HG03432 (cell line): ENCODE data around the gene MISP3.

Experiments used
- ATAC-seq: cut with Tn5 transposase; IDR thresholded peaks from one replicate; pipeline ENCODE4 v1.9.1; 2021; ENCODE audit warnings: mild to moderate bottlenecking, moderate library complexity; ENCODE audit not compliant: unreplicated experiment

Gene MISP3

DNA sequence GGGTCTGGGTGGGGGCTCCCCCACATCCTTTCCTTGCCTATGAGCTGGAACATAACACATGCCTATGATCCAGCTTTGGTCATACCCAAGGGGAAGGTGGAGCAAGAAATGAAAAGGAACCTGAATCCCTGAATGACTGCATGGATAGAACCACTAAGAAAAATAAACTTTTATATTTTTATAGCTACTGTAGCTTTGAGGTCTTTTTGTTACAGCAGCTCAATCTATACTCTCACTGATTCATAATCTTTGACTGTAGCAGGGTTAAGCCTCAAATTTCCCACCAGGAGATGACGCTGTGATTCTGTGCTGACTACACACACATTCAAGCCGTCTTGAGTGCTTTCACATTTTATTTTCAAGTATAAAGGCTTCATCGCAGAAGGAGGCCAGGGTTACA lies 19.6 kb upstream of the MISP3 start:
- ATAC-seq: no peak

DNA sequence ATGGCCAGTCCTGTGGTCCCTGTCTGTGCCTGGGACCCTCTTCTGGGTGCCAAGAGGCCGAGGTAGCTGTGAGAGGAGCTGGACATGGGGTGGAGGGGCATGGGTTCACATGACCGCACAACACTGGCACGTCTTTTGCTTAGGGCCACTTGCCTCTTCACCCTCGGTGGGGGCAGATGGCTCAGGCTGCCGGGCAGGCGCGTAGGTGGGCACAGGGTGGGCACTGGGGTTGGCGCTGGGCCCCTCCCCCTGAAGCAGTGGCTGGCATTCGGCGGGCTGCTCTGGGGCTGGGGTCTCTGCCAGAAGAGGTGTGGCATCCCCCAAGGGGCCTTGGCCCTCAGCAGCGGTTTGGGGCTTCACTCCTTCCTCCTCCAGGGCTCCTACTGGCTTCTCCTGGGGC lies 19.1 kb upstream of the MISP3 start:
- ATAC-seq: no peak

DNA sequence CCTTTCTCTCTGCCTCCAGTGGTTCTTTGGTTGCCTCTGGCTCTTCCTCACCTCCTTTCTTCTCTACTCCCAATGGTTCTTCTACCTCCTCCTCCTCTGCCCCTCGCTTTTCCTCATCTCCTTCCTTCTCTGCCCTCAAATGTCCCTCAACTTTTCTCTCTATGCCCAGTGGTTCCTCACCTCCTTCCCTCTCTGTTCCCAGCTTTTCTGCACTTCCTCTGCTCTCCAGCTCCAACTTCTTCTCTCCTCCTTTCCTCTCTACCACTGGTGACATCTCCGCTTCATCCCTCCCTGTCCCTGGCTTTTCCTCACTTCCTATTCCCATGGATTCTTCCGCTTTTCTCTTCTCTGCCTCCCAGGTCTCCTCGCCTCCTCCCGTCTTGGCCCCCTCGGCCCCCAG lies 18.5 kb upstream of the MISP3 start:
- no peak for ATAC-seq

DNA sequence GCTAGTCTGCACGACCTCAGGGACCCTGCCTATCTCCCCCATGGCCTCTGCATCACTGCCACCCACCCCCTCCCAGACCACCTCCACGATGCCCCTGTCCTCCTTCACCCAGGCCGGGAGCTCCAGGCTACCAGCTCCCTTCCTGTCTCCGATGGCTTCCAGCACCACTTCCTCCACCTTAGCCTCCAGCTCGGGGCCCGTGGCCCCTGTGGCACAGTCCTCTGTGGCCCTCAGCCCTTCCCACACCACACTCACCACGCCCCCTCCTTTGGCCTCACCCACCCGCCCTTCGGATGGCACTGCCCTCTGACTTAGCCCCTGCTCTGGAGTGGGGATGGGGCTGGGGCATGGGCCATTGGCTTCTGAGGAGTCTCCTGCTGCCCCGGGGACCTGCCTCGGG lies 17.9 kb upstream of the MISP3 start:
- ATAC-seq: no peak

DNA sequence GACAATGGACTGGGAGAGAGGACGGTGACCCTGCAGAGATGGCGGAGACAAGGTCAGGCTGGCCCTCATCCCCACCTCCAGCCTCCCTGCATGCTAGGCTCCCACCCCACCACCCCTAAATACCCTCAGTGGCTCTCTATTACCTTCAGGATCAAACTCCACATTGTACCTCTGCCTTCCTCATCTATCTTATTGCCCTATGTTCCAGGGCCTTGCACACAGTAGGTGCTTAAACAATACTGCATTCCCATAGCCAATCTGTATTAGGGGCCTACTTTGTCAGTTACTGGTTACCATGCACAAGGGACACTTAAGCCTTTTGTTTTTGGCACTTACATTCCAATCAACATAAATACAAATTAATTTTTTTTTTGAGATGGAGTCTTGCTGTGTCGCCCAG lies 17.2 kb upstream of the MISP3 start:
- ATAC-seq: no peak

DNA sequence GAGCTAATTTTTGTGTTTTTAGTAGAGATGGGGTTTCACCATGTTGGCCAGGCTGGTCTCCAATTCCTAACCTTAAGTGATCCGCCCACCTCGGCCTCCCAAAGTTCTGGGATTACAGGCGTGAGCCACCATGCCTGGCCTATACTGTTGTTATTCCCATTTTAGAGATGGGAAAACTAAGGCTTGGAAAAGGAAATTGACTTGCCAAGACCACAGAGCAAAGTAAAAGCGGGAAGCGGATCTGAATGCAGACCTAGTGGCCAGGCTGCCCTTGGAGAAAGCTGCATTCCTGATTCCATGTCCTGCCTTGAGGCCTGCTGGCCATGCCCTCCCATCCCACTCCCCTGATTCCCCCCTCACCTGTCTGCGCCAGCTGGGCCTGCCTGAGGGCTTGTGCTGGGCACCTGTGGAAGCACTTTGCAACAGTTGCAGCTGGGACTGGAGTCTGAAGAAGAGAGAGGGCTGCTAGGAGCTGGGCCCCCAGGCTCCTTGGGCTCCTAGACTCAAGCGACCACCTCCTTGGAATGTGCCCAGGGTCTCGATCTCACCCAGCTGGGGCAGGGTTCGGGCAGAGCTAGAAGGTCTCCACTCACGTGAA lies 16.4 kb upstream of the MISP3 start:
- ATAC-seq: no peak

DNA sequence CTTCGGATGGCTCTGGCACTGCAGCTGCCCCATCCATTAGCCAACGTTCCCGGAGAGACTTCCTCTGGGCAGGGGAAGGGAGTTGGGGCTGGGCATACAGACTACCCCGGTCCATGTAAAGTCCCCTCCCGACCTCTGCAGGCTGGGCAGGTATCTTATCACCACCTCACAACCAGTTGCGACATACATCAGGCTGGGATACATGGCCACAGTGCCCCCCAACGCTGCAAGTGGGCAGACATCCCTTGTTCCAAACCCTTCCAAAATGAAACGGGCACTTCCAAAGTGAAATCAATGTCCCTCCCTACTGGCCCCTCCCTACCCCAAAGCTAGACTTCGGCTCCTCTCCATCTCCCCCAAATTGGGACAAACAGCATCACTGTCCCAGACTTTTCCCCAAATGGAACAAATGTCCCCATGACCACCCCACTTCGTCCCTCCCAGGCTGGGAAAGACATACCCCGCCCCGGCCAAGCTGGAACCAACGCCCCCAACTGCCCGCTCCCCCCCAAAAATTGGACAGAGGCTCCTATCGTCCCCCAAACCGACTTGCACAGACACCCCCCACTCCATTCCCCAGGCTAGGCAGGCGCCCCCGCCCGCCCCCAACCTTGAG lies 15.7 kb upstream of the MISP3 start:
- ATAC-seq: no peak

DNA sequence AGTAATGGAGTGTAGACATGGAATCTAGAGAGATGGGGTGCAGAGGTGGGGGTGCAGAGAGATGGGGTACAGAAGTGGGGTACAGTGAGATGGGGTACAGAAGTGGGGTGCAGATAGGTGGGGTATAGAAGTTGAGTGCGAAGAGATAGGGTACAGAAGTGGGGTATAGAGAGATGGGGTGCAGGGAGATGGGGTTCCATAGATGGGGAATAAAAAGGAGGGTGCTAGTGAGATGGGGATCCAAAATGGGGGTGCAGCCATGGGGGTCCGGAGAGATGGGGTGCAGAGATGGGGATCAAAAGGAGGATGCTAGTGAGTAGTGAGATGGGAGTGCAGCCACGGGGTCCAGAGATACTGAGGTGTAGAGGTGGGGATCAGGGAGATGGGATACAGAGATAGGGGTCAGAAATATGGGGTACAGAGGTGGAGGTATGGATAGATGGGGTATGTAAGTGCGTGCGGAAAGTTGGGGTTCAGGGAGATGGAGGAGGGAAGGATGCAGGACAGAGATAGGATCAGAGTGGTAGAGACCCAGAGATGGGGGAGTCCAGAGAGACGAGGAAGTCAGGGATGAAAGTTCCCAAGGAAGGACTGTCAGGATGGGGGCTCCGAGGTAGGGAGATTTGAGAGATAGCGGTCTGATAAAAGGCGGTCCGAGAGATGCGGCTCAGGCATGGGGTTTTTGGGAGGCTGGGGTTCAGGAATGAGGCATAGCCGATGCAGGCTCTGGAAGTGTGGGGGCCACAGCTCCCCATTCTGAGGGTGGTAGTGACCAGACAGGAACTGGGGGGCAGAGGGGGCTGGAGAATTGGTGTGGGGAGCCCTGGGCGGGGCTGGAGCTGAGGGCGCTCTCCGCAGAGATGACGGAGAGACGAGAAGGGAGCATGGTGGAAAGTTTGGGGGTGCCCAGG lies 14.1 kb upstream of the MISP3 start:
- no peak for ATAC-seq

DNA sequence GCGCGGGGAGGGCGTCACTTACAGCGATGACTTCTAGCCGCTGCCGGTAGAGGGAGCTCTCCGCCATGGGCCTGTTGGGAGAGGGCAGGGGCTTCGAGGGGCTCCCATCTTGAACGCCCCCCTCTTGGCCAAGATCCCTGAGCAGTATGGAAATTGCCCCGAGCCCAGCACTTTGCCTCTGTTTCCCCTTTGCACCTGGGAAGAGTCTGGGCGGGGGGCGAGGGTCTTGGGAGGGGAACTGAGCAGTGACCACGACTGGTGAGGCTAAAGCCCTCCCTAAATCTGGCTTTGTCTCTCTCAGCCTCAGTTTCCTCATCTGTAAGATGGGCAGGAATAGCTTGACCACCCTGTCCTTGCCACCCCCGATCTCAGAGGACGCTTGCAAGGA lies 13.5 kb upstream of the MISP3 start:
- ATAC-seq: no peak

DNA sequence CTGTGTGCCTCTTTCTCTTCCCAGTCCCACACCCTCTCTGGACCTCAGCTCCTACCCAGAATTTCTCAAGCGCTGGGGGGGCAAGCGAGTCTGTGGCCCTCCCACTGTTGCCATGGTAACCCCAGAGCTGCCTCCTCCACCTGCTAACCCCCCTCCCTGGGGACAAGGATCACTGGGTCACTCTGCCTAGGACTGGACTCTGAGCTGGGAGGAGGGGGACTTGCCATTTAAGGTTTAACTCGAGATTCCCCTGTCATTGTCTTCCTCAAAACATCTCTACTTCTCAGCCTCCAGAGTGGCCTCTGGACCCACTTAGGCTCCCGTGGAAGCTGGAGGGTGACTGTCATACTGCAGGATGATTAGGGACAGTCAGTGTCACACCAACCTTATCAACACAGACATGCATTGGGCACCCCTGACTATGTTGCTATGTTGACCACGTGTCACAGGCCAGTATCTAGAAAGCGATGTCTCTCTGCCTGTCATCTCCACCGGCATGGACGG lies 12.9 kb upstream of the MISP3 start:
- no peak for ATAC-seq

DNA sequence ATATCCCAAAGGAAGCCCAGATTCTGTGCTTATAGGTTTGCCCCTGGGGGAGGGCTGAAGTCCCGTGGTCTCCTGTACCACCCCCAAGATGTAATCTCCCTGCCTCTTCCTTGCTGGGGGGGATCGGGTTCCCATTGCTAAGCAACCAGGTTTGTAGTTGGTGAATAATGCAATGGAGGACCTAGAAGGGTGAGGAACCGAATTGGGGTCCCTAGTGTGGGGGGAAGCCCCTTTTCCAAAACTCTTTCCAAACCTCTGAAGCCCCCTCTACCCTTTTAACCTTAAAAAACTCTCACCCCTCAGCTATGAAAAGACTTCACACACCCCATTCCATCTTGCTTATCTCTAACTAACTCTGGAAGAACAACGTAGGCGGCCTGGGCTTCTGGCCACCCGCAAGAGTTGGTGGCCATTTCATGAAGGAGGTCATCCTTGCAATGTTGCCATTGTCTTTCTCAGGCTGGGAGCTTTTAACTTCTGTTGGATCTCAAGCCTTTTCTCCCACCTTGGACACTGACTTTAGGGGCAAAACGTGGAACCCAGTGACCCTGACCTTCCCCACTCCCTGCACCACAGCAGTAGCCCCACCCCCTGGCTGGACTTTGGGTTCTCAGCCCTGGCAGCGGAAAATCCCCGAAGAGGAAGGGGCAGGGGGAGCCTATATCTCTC lies 11.4 kb upstream of the MISP3 start:
- no peak for ATAC-seq

DNA sequence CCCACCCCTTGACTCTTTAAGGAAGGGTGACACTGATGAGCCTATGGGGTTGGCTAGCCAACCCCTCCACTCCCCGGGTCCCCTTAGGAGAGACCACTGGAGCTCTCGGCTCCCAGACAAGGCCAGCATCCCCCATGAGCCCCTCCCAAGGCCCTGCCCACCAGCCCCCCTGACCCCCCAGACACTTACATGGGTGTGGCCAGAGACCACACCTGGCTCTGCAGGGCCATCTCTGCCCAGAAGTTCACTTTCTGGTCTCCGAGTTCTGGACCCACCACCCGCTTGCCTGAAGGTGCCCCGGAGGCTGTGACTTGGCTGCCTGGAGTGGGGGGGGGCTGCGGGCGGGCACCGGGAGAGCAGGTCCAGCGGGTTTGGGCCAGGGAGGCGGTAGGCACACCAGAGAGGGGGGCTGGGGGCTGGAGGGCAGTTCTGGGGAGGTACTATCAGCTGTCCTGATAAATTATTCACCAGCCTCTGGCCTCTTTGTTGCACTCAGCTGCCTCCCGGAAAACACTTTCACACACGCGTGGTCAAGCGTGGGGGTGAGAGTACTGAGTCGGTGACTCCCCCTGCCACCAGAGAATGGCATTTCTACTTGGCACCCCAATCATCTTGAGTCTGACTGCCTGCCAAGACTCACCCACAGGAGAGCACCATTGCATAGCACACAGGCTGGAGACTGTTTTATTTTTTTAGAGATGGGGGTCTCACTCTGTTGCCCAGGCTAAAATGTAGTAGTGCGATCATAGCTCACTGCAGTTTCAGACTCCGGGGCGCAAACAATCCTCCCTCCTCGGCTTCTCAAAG lies 10.6 kb upstream of the MISP3 start, which contains the start of gene PALM3:
Gene PALM3, minus strand, starts transcription at position 326 of the 807 bp plus-strand sequence. Its CDS starts 96 bp downstream, at position 230.
- ATAC-seq: no peak

DNA sequence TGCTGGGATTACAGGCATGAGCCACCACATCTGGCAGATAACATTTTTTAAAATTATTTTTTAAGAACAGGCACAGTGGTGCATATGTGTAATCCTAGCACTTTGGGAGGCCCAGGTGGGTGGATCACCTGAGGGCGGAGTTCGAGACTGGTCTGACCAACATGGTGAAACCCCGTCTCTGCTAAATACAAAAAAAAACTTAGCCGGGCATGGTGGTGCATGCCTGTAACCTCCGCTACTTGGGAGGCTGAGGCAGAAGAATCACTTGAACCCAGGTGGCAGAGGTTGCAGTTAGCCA lies 10.1 kb upstream of the MISP3 start:
- ATAC-seq: no peak

DNA sequence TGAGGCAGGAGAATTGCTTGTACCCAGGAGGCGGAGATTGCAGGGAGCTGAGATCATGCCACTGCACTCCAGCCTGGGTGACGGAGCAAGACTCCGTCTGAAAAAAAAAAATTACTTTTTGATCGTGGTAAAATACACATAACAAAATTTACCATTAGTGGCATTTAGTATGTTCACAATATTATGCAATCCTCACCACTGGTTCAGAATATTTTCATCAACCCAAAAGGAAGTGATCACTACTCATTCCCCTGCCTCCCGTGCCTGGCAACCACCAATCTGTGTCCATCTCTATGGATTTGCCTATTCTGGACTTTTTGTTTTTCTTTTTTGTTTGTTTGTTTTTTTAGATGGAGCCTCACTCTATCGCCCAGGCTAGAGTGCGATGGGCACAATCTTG lies 9.5 kb upstream of the MISP3 start:
- ATAC-seq: no peak

DNA sequence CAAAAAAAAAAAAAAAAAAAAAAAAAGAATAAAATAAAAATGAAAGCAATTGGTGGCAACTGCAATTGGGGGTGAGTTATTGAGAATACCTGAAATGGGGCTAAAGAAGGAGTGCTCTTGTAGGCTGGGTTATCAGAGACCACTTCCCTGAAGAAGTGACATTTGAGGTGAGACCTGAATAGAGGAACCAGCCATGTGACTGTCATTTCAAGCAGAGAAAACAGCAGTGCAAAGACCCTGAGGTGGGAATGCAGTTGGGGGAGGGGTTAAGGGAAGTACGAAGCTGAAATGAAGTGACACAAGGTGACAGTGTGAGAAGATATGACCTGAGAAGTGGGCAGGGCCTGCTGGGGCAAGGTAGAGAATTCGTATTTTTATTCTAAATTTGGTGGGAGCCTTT lies 6.5 kb upstream of the MISP3 start:
- ATAC-seq: no peak

DNA sequence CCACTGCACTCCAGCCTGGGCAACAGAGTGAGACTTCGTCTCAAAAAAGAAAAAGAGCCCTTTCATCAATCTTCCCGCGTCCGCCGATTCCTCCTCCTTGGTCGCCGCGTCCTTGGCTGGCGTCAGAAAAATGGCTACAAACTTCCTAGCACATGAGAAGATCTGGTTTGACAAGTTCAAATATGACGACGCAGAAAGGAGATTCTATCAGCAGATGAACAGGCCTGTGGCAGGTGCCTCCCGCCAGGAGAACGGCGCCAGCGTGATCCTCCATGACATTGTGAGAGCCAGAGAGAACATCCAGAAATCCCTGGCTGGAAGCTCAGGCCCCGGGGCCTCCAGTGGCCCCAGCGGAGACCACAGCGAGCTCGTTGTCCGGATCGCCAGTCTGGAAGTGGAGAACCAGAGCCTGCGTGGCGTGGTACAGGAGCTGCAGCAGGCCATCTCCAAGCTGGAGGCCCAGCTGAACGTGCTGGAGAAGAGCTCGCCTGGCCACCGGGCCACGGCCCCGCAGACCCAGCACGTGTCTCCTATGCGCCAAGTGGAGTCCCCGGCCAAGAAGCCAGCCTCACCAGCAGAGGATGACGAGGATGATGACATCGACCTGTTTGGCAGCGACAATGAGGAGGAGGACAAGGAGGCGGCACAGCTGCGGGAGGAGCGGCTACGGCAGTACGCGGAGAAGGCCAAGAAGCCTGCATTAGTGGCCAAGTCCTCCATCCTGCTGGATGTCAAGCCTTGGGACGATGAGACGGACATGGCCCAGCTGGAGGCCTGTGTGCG lies 2.1 kb upstream of the MISP3 start:
- no peak for ATAC-seq

DNA sequence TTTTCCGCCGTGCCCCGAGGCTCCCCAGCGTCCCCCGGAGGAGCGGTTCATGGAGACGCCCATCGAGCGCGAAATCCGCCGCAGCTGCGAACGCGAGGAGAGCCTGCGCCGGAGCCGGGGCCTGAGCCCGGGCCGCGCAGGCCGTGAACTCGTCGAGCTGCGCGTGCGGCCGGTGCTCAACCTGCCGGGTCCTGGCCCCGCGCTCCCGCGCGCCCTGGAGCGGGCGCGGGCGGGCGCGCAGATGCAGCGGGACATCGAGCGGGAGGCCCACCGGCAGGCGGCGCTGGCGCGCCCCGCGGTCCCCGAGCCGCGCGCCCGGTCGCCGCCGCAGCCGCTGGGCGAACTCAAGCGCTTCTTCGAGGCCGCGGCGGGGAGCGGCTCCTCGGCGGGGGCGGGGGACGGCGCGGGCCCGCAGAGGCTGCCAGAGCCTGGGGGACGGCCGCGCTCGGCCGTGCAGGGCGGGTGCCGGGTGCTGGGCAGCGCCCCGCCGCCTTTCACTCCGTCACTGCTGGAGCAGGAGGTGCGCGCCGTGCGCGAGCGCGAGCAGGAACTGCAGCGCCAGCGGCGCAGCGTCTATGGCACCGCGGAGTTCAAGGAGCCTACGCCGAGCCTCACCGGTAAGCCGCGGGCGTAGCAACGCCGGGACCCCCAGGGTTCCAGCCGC lies 807 bp downstream of the MISP3 start:
- ATAC-seq: peak; percentile 59

DNA sequence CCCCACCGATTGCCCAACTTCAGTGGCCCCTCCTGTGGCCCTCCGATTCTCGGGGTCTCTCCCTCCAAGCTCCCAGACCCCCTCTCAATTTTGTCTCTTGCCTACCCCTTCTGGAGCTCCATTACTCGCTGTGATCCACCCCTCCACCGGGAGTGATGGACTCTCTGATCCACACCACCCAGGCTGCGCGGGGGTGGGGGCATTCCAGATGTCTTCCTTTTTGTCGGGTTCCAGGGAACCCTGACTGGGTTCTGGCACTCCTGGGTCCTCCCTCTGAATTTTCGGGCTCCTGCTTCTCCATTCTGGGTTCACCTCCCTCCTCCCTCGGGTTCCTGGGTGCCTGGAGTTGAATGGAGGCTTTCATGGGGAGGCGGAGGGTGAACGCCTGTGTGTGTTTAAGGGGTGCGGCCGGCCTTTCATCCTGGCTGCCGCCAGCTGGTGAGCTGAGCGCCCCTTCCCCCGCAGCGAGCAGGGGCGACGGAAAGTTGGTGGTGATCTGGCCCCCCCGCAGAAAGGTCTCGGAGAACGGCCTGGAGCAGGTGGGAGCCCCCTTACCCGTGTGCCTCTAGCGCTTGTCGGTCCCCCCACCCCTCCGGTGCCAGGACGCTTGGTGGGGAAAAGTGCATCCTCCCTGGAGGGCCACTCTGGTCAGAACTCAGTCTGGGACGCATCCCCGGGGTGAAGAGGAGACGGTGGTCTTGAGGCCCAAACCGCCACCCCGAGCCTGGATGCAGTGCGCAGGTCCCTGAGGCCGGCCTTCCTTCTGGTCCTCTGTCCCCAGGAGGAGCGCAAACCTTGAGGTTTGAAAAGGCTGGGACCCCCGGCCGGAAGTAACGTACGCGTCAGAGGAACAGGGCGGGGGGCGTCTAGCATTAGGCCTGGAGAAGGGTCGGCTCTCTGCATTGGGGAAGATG lies 1.6 kb downstream of the MISP3 start:
- no peak for ATAC-seq
